ENCODE data around the gene PEX11B. TPM values are rescaled to one million over a fixed set of nuclear protein-coding genes. Genes with fewer than 3 reads are reported as not detected.

PEX11B gene
- polyA plus RNA-seq, 3 donors: 12.0 to 38.2 (median 37.9) TPM

DNA sequence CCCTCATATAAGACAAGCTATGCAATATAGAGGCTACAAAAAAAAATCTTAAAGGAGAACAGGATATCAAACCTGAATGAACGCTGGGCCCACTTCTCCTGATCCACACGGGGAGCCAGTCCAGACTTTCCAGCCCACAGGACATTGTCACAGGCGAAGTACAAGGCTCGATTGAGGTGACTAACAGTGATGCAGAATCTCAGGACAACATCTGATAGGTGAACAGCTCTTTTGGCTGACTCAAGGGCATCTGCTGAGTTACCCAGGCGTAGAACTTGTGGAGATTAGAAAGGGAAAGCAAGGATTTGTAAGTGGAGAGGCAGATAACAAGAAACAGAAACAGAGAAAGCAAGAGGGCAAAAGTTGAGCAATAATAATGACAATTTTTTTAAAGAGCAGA lies 1.8 kb downstream of the PEX11B start:
- peaks cover 40 to 54% of the 10 kb centered on the region in 2 donors for H3K36me3 Mint-ChIP-seq
- no peak overlapping the region for H3K4me3 Mint-ChIP-seq
- intact Hi-C loops (cut with micrococcal nuclease): loop anchor here (5.0 kb wide), 3 partner anchors 46 to 61 kb away; partner anchors contain the start of genes ANKRD34A (in 1 of the 2), PIAS3 (in 1 of the 2) and POLR3GL (in 1 of the 2)
- no peak overlapping the region for H3K27ac ChIP-seq (ENCODE audit: low read depth in 1 of 2, low read length in 2 of 2)
- no peaks in the 10 kb centered on the region for H3K27me3 ChIP-seq (ENCODE audit: control insufficient read depth in 2 of 2, insufficient read depth in 2 of 2, low read length in 2 of 2)
- H4K20me1 ChIP-seq (ENCODE audit: insufficient read depth, low read length): no peaks in the 10 kb centered on the region
- no peak overlapping the region for H3K4me2 ChIP-seq (replicated peaks; ENCODE audit: extremely low read depth, low read length, poor library complexity, severe bottlenecking)
- peaks cover 13% of the 10 kb centered on the region for H3K79me2 ChIP-seq (ENCODE audit: insufficient read depth, low read length)
- TF ChIP-seq, protein P1, sequence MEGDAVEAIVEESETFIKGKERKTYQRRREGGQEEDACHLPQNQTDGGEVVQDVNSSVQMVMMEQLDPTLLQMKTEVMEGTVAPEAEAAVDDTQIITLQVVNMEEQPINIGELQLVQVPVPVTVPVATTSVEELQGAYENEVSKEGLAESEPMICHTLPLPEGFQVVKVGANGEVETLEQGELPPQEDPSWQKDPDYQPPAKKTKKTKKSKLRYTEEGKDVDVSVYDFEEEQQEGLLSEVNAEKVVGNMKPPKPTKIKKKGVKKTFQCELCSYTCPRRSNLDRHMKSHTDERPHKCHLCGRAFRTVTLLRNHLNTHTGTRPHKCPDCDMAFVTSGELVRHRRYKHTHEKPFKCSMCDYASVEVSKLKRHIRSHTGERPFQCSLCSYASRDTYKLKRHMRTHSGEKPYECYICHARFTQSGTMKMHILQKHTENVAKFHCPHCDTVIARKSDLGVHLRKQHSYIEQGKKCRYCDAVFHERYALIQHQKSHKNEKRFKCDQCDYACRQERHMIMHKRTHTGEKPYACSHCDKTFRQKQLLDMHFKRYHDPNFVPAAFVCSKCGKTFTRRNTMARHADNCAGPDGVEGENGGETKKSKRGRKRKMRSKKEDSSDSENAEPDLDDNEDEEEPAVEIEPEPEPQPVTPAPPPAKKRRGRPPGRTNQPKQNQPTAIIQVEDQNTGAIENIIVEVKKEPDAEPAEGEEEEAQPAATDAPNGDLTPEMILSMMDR (IDR thresholded peaks at IDR 0.05): no peak
- H3K9ac ChIP-seq (ENCODE audit: insufficient read depth, low read length, poor library complexity, severe bottlenecking): no peak overlapping the region
- no peak overlapping the region for H3K4me3 ChIP-seq (replicated peaks in 1 of 3; ENCODE audit: low read depth in 2 of 3, low read length in 3 of 3)
- peaks cover 20 to 27% of the 10 kb centered on the region in 2 donors for H3K4me1 ChIP-seq (ENCODE audit: control insufficient read depth in 1 of 2, insufficient read depth in 2 of 2, low read length in 2 of 2)
- WGBS (ENCODE audit: insufficient coverage): 94% methylated on average over 5 of the region's 5 CpGs
- peaks cover 37% of the 10 kb centered on the region for H3K4me1 Mint-ChIP-seq
- no peak overlapping the region for H2AFZ ChIP-seq (ENCODE audit: insufficient read depth, low read depth, low read length, poor library complexity, severe bottlenecking)
- H3K27ac Mint-ChIP-seq: peak overlapping the region in 3 of 7 donors; percentile 59 to 81 (median 62)
- no peaks in the 10 kb centered on the region for H3K9me3 Mint-ChIP-seq
- peaks cover 26 to 51% of the 10 kb centered on the region in 2 donors for H3K36me3 ChIP-seq (replicated peaks in 1 of 2; ENCODE audit: control insufficient read depth in 1 of 2, insufficient read depth in 2 of 2, low read length in 2 of 2)
- H3K27me3 Mint-ChIP-seq (ENCODE audit: low read depth in 3 of 3): peaks cover 0 to 3% (median 2%) of the 10 kb centered on the region in 3 donors
- DNase-seq: no peak
- H3K9me3 ChIP-seq (replicated peaks in 1 of 2; ENCODE audit: control insufficient read depth in 1 of 2, insufficient read depth in 1 of 2, low read length in 2 of 2): no peaks in the 10 kb centered on the region

DNA sequence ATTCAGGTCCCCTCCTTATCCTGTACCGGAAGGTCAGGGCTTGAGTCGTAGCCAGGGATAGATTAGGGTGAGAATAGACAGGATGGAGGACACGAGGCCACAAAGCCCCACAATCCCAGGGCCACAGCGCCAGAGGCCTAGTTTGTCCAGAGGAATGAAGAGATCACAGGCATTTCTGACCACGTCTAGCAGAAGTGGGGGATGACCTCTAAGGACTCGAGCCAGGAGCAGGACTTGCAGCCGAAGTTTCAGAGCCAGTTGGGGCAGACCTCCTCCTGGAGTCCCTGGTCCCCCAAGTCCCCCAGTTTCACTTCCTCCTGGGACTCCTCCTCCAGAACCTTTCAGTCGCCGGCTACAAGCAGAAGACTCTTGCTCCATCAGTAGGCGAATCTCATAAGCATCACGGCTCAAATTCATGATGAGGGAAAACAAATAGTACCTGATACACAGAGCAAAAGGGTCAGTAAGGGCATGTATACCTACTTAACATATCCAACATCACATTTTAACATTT lies 6.3 kb downstream of the PEX11B start:
- H3K36me3 ChIP-seq (replicated peaks in 1 of 2; ENCODE audit: control insufficient read depth in 1 of 2, insufficient read depth in 2 of 2, low read length in 2 of 2): peaks cover 37 to 64% of the 10 kb centered on the region in 2 donors
- H3K4me1 Mint-ChIP-seq: peaks cover 20% of the 10 kb centered on the region
- intact Hi-C loops (cut with micrococcal nuclease): no loop called here
- peaks cover 0 to 2% of the 10 kb centered on the region in 2 donors for H3K4me1 ChIP-seq (ENCODE audit: control insufficient read depth in 1 of 2, insufficient read depth in 2 of 2, low read length in 2 of 2)
- no peaks in the 10 kb centered on the region for H3K79me2 ChIP-seq (ENCODE audit: insufficient read depth, low read length)
- DNase-seq: no peak
- H3K36me3 Mint-ChIP-seq: peaks cover 52 to 61% of the 10 kb centered on the region in 2 donors
- no peak overlapping the region for H2AFZ ChIP-seq (ENCODE audit: insufficient read depth, low read depth, low read length, poor library complexity, severe bottlenecking)
- no peaks in the 10 kb centered on the region for H3K9me3 ChIP-seq (replicated peaks in 1 of 2; ENCODE audit: control insufficient read depth in 1 of 2, insufficient read depth in 1 of 2, low read length in 2 of 2)
- H3K27ac ChIP-seq (ENCODE audit: low read depth in 1 of 2, low read length in 2 of 2): no peak overlapping the region
- TF ChIP-seq, protein P1 (IDR thresholded peaks at IDR 0.05): no peak
- H4K20me1 ChIP-seq (ENCODE audit: insufficient read depth, low read length): no peaks in the 10 kb centered on the region
- peak overlapping the region in 3 of 7 donors; percentile 47 to 75 (median 73) for H3K27ac Mint-ChIP-seq
- 61% methylated on average over 6 of the region's 11 CpGs for WGBS (ENCODE audit: insufficient coverage)
- H3K4me3 Mint-ChIP-seq: no peak overlapping the region
- no peak overlapping the region for H3K9ac ChIP-seq (ENCODE audit: insufficient read depth, low read length, poor library complexity, severe bottlenecking)
- no peak overlapping the region for H3K4me2 ChIP-seq (replicated peaks; ENCODE audit: extremely low read depth, low read length, poor library complexity, severe bottlenecking)
- no peaks in the 10 kb centered on the region for H3K27me3 ChIP-seq (ENCODE audit: control insufficient read depth in 2 of 2, insufficient read depth in 2 of 2, low read length in 2 of 2)
- H3K9me3 Mint-ChIP-seq: peaks cover 0 to 2% (median 0%) of the 10 kb centered on the region in 7 donors
- H3K27me3 Mint-ChIP-seq (ENCODE audit: low read depth in 3 of 3): peaks cover 0 to 2% (median 0%) of the 10 kb centered on the region in 3 donors
- H3K4me3 ChIP-seq (replicated peaks in 1 of 3; ENCODE audit: low read depth in 2 of 3, low read length in 3 of 3): no peak overlapping the region

All from CD14-positive monocyte (primary cell).